Colon (tissue), 2 donors: ENCODE data around the gene ELOVL4.

Experiments
- FAIRE-seq: peaks from 2 replicates; lab custom pipeline; 2012; peaks lifted over from hg19 to GRCh38; lab: Jason Lieb, UNC
- donor health status: control.
- donor health status: control.

ELOVL4 gene

GRCh38 chr6:79947191-79948186 lies at the start of gene ELOVL4:
TSS of gene ELOVL4 (minus strand) at chr6:79947553. CDS start at chr6:79947279, 274 bp downstream.
- no peak for FAIRE-seq

GRCh38 chr6:79993911-79994309 lies 46.6 kb upstream of the ELOVL4 start:
- FAIRE-seq, result no peak

- FAIRE-seq, result no peak
Observed at GRCh38 chr6:79993012-79993910, 45.9 kb upstream of the ELOVL4 start.

- FAIRE-seq, result no peak
Observed at GRCh38 chr6:79989641-79990040, 42.3 kb upstream of the ELOVL4 start.

- no peak for FAIRE-seq
Observed at GRCh38 chr6:79985128-79985527, 37.8 kb upstream of the ELOVL4 start.

GRCh38 chr6:79984261-79984660 lies 36.9 kb upstream of the ELOVL4 start:
- FAIRE-seq, result no peak

- FAIRE-seq, result no peak
Observed at GRCh38 chr6:79981652-79982051, 34.3 kb upstream of the ELOVL4 start.

GRCh38 chr6:79971193-79971592 lies 23.8 kb upstream of the ELOVL4 start:
- FAIRE-seq, result no peak

GRCh38 chr6:79969784-79970183 lies 22.4 kb upstream of the ELOVL4 start:
- no peak for FAIRE-seq

- no peak for FAIRE-seq
Observed at GRCh38 chr6:79967178-79967577, 19.8 kb upstream of the ELOVL4 start.

- no peak for FAIRE-seq
Observed at GRCh38 chr6:79964607-79965081, 17.3 kb upstream of the ELOVL4 start.

GRCh38 chr6:79954849-79955248 lies 7.5 kb upstream of the ELOVL4 start:
- no peak for FAIRE-seq

- FAIRE-seq, result no peak
Observed at GRCh38 chr6:79949233-79949632, 1.9 kb upstream of the ELOVL4 start.

GRCh38 chr6:79946272-79947190 lies 822 bp downstream of the ELOVL4 start:
- no peak for FAIRE-seq

GRCh38 chr6:79943133-79943532 lies 4.2 kb downstream of the ELOVL4 start:
- no peak for FAIRE-seq

GRCh38 chr6:79941489-79942151 lies 5.7 kb downstream of the ELOVL4 start:
- no peak for FAIRE-seq

GRCh38 chr6:79928478-79928998 lies 18.8 kb downstream of the ELOVL4 start:
- no peak for FAIRE-seq

- no peak for FAIRE-seq
Observed at GRCh38 chr6:79927758-79928157, 19.6 kb downstream of the ELOVL4 start.

- no peak for FAIRE-seq
Observed at GRCh38 chr6:79923270-79923669, 24.1 kb downstream of the ELOVL4 start.

GRCh38 chr6:79922018-79922417 lies 25.3 kb downstream of the ELOVL4 start:
- FAIRE-seq, result no peak

GRCh38 chr6:79913369-79913768 lies 34.0 kb downstream of the ELOVL4 start:
- FAIRE-seq, result no peak
